Activated CD8-positive, alpha-beta memory T cell treated with anti-CD3 and anti-CD28 coated beads, Interleukin-2, amount 50 U/mL, for 48 hours (primary cell): ENCODE measurements around the gene HRK.

Source experiments
- DNase-seq: peaks from one replicate; pipeline ENCODE4 v3.0.0-alpha.2; 2020

Gene HRK

DNA sequence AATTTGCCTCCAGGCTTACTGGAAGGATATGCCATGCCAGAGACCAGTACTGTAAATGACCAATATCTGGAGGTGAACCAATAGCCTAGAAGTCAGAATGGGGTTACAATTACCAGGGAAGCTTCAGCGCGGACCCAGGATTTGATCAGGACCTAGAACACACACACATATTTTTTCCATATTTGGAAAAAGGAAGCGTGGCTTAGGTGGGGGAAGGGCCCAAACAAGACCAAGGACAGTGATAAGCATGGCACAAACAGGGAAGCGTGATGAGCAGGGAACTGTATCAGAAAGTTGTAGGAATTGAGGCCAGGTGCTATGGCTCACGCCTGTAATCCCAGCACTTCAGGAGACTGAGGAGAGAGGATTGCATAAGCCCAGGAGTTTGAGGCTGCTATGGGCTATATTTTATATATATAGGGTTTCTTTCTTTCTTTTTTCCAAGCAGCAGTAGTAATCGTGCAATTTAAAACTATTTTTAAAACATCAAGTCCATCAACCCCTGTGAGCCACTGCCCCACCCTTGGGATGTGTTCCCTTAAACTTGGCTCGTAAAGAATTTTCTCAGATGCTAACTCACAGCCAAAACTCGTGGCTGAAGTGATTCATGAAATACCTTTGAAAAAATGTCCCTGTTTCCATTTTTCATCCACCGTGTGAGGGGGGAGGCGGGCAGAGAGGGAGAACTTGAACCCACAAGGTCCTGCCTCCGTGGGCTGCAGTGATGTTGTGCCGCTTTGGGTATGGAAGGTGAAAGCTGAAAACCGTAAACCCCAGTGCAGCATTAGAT lies 16.7 kb downstream of the HRK start:
- no peak for DNase-seq

DNA sequence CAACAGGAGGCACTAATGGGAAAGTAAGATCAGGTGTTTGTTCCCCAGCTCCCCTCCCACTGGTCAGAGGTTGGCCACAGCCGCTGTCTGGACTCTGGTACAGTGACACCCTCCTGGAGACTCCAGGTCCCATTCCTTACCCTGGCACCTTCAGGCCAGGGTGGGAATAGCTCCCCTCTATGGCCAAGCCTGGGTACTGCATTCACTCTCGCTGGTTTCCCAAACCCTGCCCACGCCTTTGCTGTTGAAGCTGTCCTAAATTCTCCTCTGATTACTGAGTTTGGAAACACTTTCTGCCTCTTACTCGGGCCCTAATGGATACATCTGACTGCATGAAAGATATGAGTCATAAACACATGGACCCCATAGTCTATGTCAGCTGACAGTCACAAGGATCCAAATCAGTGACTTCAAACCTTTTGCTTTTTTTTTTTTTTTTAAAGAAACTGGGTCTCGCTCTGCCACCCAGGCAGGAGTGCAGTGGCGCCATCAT lies 17.9 kb downstream of the HRK start:
- no peak for DNase-seq

DNA sequence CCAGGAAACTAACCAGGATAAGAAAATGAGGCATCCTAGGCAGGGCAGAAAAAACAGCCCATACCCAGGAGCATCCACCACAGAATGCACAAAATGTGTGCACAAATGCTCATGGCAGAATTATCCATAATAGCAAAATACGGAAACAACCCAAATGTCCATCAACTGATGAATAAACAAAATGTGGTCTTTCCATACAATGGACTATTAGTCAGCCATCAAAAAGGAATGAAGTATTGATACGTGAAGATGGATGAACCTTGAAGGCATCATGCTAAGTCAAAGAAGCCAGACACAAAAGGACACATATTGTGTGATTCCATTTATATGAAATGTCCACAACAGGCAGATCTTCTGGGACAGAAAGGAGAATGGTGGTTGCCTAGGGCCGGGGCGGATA lies 19.1 kb downstream of the HRK start:
- DNase-seq = no peak

DNA sequence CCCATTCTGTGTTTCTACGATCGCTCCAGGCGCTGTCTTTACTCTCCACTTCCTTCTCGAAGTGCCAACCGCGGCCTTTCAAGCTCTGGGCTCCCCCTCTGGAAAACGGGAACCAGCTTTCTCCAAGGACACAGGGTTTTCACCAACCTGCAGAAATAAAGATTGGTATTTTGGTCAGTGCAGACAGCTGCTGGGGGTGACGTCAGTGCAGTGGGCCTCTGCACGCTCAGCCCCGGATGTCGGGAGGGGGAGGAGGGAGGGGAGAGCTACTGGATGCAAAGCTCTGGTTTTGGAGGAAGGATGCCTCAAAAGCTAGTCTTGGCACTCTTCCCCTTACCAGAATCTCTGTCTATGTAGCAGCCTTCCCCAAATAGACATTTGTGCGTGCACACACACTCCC lies 19.9 kb downstream of the HRK start:
- DNase-seq = no peak

DNA sequence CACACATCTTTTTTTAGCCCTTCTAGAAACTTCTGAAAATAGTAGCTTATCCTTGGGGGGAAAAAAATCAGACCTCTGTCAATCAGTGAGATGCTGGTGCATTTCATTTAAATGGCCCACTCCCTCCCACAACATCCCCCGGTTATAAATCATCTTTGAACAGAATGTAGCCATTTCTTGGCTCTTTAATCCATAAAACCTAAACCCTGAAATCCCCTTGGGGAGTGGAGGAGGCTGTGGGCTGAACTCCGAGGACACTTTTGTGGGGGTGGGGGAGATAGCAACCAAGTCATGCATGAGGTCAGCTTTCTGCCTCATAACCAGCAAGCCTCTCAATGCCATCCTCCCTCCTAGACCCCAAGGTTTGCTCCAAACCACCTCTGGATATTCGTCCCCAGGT lies 21.0 kb downstream of the HRK start:
- no peak for DNase-seq

DNA sequence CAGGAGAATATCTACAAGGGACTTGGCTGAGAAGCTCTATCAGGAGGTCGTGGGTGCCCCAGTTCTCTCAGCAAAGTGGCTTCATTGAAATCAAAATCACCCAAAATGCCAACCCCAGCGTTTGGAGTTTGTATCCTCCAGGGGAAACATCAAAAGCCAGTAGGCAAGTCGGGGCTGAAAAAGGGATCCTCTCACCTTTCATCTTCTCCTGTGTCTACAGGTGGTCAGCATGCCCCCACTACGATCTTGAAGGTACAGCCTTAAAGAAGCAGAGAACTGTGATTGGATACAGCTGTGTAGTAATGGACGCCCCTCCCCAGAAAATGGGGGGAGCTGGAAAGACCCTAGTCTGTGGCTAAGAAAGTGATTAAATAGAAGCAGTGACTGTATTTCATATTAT lies 22.2 kb downstream of the HRK start:
- DNase-seq = no peak

DNA sequence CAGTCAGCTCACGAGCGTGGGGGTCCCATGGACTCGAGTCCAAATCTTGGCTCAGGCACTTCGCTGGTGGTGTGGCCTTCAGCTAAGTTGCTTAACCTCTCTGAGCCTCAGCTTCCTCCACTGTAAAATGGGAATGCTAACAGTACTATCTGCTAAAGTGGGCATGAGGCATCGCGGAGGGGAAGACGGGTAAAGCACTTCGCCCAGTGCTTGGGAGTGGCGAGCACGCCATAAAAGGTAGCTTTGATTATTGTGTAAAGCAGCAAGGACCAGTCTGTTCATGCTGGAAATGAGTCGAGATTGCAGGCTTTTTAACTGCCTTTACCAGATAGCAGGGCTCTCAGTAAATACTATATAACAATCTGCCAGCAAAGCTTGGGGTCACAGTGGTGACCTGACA lies 24.5 kb downstream of the HRK start:
- no peak for DNase-seq

DNA sequence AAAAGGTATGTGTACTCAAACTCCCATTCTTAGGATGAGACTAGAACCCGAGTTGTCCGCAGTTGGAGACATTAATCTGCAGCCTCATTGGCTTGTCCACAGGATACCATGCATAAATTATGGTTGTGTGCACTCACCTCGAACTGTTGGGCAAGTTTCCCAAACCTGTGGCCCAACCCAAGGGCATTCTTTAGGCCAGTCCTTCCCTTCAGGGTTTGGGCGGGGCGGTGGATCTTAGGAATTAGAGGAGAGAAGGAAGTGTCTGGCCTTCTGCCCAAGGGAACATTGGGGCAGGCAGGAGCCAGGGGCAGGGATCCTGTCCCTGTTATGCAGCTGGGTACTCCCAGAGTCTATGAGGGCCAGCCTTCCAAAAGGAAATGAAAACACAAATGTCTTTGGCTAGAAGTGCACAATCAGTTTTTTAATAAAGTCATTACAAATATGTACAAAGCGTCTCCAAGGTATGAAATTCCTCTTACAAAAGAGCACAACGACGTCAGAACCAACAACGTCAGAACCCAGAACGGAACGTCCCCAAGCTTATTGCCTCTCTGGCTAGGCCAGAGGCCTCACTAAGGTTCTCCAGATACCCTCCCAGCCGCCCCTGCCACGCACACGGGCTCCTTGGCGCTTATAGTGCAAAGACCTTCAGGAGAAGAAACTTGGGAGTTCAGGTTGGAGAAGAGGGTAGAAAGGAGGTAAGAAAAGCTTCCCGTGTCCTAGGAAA lies 25.3 kb downstream of the HRK start:
- DNase-seq = no peak

DNA sequence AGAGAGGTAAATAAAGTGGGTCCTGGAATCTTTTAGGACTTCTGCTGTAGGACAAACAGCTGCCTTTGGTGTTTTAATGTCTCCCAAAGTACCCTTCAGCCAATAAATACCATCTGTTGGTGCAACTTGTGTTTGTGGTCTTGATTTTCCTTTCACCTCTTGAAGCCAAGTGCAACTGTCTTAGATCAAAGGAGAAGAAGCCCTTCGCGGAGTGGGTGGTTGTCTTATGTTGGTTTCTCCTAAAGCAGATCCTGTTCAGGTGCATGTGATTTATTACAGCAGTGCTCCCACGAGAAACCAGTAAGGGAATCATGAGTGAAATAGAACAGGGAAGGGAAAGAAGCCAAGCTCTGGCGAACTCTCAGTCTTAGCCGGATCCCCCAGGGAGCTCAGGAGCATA lies 27.7 kb downstream of the HRK start:
- DNase-seq = no peak

DNA sequence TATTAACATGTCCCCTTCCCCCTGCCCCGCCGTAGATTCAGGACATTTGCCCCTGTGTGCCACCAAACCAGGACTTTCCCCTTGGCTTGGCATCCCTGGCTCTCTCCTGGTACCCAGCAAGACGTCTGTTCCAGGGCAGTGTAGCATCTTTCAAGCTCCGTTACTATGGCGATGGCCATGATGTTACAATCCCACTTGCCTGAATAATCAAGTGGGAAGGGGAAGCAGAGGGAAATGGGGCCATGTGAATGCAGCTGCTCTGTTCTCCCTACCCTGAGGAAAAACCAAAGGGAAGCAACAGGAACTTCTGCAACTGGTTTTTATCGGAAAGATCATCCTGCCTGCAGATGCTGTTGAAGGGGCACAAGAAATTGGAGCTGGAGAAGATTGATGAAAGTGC lies 28.9 kb downstream of the HRK start:
- DNase-seq = no peak

DNA sequence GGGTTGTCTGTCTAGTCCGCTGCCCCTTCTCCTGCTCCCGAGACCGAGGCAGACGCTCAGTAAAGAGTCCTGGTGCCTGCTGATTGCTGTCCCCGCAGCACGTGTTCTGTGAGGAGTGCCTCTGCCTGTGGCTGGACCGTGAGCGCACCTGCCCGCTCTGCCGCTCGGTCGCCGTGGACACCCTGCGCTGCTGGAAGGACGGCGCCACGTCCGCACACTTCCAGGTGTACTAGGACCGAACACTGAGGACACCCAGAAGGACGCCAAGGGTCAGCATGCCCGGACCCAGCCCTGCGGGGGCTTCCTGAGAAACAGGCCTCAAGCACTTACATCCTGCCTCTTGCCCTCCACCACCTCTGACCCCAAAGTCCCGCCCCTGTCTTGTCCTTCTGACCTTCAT lies 32.0 kb downstream of the HRK start:
- DNase-seq = no peak

DNA sequence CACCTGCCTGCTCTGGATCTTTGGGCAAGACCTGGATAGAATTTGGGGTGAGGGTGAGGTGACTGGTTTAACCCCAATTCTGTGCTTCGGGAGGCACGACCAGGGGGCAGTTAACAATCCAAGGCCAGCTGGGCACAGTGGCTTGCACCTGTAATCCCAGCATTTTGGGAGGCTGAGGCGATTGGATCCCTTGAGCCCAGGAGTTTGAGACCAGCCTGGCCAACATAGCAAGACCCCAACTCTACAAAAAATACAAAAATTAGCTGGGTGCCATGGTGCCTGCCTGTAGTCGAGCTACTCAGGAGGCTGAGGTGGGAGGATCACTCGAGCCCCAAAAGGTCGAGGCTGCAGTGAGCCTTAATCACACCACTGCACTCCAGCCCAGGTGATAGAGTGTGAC lies 38.2 kb downstream of the HRK start:
- no peak for DNase-seq

DNA sequence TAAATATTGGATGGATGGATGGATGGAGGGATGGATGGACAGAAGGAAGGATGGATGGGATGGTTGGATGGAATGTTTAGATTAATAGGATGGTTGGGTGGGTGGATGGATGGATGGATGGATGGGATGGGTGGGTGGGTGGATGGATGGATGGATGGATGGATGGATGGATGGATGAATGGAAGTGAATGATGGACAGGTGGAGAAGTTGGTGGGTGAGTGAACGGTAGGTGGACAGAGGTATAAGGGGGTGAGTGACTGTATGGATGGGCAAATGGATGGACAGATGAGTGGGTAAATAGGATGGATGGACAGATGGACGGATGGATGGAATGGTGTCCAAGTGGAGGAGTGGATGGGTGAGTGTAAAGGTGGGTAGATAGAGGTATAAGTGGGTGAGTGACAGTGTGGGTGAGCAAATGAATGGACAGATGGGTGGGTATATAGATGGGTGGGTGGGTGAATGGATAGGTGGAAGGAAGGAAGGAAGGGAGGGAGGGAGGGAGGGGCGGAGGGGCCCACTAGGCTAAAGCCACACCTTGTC lies 41.9 kb downstream of the HRK start:
- DNase-seq = no peak

DNA sequence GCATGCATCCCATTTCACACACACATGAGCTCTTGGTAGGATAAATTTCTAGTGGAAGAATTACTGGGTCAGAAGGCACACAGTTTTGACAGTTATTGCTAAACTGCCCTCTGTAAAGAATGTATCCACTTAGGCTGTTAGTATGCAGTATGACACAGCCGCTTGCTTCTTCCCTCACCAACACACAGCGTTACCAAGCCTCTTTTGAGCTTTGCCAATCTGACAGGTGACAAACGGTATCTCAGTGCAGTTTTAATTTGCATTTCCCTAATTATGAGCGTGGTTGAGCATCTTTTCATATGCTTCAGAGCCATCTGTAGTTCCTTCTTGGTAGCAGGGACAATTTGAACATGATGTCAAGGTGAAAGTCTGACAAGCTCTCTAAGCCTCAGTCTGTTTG lies 42.9 kb downstream of the HRK start:
- no peak for DNase-seq

DNA sequence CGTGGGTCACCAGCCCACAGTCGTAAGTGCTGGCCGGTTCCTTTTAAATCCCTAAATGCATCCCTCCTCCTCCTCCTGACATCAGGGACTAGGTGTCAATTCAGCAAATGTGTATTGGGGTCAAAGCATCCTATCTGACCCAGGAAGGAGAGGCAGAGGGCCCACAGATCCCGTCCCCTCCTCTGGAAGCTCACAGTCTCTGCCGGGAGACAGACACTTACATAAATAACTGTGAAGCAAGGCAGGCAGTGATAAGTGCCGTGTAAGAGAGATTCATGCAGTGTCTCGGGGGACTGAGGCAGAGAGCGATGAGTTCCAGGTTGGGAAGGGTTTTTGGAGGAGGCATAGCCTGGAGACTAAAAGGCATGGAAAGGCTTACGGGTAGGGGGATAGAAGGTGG lies 44.1 kb downstream of the HRK start:
- no peak for DNase-seq

DNA sequence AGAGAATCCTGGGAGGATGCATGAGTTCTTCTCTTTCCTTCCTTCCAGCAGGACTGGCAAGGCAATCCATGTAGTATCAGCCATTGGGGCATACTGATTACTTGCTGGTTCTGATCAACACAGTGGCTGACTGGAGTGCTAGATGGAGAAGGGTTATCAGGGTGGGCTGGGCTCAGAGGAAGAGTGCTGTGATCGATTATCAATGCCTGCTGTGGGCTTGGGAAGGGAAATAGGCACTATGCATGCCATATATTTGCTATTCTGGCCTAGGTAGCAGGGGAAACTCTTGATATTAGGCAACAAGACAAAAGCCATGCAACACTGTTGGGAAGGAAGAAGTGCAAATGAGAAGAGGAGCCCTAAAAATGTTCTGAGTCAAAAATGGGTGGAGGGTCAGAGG lies 45.8 kb downstream of the HRK start:
- DNase-seq = no peak

DNA sequence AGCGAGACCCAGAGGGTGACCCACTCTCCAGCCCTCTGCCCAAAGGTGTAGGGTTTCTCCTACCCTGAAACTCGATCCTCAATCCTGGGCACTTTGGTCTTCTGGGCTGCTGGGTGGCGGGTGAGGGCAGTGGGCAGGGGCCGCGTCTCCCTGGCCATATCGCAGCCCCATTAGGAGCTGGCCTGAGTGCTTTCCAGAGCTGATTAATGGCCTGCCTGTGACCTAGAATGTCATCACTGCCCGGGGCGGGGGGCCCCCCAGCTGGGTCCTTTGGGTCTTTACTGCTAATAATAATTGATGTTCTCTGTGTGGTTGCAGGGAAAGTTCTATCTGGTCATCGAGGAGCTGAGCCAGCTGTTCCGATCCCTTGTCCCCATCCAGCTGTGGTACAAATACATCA lies 47.8 kb downstream of the HRK start:
- DNase-seq = no peak

DNA sequence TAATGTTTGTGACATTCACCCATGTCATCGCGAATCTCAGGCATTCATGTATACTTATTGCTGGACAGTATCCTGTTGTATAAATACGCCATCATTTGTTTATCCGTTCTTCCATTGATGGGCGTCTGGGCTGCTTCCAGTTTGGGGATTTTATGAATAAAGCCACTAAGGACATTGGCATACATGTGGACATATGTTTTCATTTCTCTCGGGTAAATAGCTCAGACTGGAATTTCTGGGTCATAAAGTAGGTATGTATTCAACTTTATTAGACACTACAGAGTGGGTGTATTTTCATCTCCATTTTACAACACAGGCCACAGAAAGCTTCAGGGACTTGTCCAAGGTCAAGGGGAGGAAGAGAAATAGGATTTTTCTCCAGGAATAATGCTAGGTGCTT lies 48.9 kb downstream of the HRK start:
- no peak for DNase-seq

DNA sequence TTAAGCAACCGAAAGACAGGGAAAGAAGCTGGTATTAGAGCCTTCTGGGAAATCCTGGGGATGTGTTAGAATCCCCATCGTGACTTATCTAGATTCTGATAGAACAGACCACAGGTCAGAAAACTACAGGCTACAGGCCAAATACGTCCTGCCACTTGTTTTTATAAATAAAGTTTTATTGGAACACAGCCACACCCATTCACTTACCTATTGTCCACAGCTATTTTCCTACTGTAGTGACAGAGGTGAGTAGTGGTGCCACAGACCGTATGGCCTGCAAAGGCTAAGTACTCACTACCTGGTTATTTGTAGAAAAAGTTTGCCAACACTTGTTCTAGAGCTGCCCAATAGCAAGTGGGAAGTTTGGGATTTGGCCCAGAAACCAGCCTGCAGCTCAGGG lies 53.8 kb downstream of the HRK start:
- DNase-seq = no peak

DNA sequence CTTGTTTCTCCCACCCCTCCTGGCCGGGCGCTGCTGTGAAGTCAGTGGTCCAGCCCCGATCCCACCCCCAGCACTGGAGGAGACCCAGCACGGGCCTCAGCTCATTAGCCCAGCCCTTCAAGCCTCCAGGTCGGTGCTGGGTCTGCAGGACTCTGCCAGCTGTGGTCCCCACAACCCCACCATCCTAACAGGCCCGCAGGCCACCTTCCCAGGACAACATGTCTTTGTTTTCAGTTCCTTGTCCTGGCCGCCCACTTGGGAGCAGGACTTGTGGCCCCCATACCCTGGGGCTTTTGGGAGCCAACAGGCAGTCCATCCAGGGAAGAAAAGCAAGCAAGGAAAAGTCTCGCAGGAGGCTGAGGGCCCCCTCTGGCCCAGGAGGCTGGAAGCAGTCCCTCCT lies 60.0 kb downstream of the HRK start:
- DNase-seq = no peak

DNA sequence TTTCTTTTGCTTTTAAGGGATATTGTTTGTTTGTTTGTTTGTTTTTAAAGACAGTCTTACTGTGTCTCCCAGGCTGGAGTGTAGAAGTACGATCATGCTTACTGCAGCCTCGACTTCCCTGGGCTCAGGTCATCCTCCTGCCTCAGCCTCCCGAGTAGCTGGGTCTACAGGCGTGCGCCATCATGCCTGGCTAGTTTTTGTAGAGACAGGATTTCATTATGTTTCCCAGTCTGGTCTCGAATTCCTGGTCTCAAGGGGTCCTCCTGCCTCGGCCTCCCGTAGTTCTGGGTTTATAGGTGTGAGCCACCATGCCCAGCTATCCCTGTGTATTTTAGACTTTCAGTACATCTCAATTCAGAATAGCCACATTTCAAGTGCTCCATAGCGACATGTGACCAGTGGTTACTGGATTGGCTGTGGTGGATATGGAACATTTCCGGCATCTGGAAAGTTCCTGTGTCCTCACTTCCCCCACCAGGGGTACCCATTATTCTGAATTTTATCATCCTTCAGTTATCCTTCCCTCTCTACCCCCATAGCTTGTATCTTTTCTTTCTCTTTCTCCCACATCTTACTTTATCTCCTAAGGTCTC lies 61.1 kb downstream of the HRK start:
- no peak for DNase-seq

DNA sequence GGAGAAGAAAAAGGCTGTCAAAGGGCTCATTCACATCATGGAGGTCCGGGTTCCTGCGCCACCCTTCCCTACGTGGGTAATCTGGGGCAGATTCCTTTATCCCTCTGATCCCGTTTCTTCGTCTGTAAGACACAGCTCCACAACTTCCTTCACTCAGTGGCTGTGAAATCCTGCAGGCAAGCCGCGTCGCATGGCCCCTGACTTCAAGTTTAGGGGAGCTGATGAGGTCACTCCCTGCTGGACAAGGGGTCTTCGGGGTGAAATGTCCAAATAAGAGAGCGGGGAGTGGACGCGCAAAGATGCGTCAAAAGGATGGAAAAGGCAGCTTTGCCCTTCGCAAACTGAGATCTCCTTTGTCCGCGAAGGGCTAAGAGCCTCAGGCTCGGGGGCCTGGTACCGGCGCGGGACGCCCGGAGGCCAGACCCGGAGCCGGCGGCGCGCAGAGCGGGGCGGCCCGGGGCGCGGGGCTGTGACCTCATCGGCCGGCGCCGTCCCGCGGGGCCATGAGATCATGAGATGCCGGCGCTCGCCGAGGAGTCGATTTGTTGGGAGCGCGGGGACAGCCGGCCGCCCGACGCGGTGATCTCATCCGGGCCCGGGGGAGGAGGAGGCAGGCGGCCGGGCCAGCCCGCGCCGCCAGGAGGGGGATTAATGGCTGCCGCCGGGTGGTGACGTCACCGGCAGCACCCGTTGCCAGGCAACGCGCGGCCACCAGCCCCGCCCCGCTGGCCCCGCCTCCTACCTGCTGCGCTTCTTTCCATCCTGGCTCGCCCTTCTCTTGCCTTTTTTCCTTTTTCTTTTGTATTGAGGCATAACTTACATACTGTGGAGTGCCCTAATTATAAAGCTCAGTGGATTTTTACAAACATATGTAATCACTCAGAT lies 62.1 kb downstream of the HRK start:
- DNase-seq = peak; percentile 93

DNA sequence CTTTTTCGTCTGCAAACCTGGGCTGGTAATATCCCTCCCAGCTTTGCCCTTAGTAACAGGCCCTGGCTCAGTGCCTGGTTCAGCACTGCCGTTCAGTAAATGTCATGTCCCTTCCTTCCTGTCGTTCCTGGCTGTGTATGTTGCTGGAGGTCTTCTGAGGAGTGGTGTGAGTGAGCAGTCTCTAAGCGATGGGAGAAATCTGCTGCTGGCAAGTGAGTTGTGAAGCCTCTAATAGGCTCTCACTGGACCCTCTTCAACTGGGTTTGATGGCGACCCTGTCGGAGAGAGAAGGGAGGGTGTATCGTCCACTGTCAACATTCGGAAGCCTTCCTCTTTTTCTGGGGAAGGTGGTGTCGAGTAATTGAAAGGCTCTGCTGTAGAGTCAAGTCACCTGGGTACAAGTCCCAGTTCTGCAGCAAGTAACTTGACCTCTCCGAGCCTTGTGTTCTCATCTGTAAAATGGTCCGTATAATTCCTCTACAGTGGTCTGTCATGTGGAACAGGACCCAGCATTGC lies 62.8 kb downstream of the HRK start:
- DNase-seq = peak; percentile 52
